Panc1 (cell line): ENCODE measurements around the gene PLAAT5. TPM values are rescaled to one million over a fixed set of nuclear protein-coding genes. Genes with fewer than 3 reads are reported as not detected.

Experiments used
- ATAC-seq: fragments of 200-7000 bp; cut with Tn5 transposase; 2 replicates; pipeline ENCODE4 v1.9.1; 2020; ENCODE audit warnings: mild to moderate bottlenecking, moderate library complexity
- BruUV-seq: library from RNA; stranded (reverse); fragments of 400-500 nt; replicated peaks from 2 replicates; lab custom pipeline; 2021; lab: Mats Ljungman, UMichigan
- CTCF ChIA-PET: fragments of 300-600 bp; sonication (Branson Sonifier 250); formaldehyde crosslinking; loops from one replicate; lab custom pipeline; 2022; ENCODE audit warnings: antibody characterized with exemption; lab: Charles Lee
- POLR2A ChIA-PET: fragments of 300-600 bp; sonication (Branson Sonifier 250); formaldehyde crosslinking; loops from one replicate; lab custom pipeline; 2022; ENCODE audit warnings: antibody characterized with exemption; lab: Charles Lee
- DNase-seq: peaks from one replicate; pipeline ENCODE4 v3.0.0-alpha.2; 2010; ENCODE audit warnings: low read depth, low spot score
- H3K27ac ChIP-seq: 2 replicates; pipeline ENCODE4 v1.5.1; 2011; ENCODE audit warnings: mild to moderate bottlenecking, low read length, inconsistent platforms
- H3K27me3 ChIP-seq: fragments of 200-500 bp; sonication (Bioruptor generic); 2 replicates; pipeline ENCODE4 v1.6.0; 2014; ENCODE audit warnings: low read length, inconsistent platforms; ENCODE audit not compliant: control insufficient read depth, insufficient read depth
- H3K36me3 ChIP-seq: fragments of 200-500 bp; sonication (Bioruptor generic); 2 replicates; pipeline ENCODE4 v1.5.1; 2014; ENCODE audit warnings: inconsistent platforms, mild to moderate bottlenecking, low read length, moderate library complexity; ENCODE audit not compliant: control insufficient read depth, insufficient read depth
- H3K4me1 ChIP-seq: 2 replicates; pipeline ENCODE4 v1.5.1; 2011; ENCODE audit warnings: inconsistent platforms, mild to moderate bottlenecking, low read length, moderate library complexity; ENCODE audit not compliant: control insufficient read depth, insufficient read depth
- H3K4me3 ChIP-seq, 2 experiments: 2 replicates each; pipeline ENCODE4 v1.5.1; 2011 to 2012; ENCODE audit warnings: low read depth in 2 of 2, low read length in 2 of 2, mild to moderate bottlenecking in 2 of 2, inconsistent platforms in 1 of 2, moderate library complexity in 1 of 2
- H3K9me3 ChIP-seq: fragments of 200-500 bp; sonication (Bioruptor generic); 2 replicates; pipeline ENCODE4 v1.5.1; 2014; ENCODE audit warnings: low read depth, mild to moderate bottlenecking, inconsistent platforms, low read length, moderate library complexity; ENCODE audit not compliant: control insufficient read depth, insufficient read depth
- POLR2AphosphoS5 ChIP-seq: IDR thresholded peaks from 2 replicates; pipeline ENCODE4 v1.6.1; 2012; ENCODE audit warnings: mild to moderate bottlenecking, low read depth, low read length, moderate library complexity
- SIN3A ChIP-seq: IDR thresholded peaks from 2 replicates; pipeline ENCODE4 v1.6.1; 2012; ENCODE audit warnings: low read depth, mild to moderate bottlenecking, low read length, moderate library complexity, borderline replicate concordance; ENCODE audit not compliant: insufficient read depth
- TCF7L2 ChIP-seq: IDR thresholded peaks from 2 replicates; pipeline ENCODE4 v1.6.1; 2011; ENCODE audit warnings: mild to moderate bottlenecking, low read depth, low read length, inconsistent platforms
- in situ Hi-C: cut with HindIII; loops from 2 replicates; pipeline ENCODE4 v1.10.0; 2016; ENCODE audit warnings: low sequenced_read_pairs, low pct_unique_long_range_greater_than_20kb
- intact Hi-C: fragments of 100-400 bp; cut with micrococcal nuclease; formaldehyde crosslinking; loops from one replicate; pipeline ENCODE4 v1.10.0; 2022; ENCODE audit not compliant: unreplicated experiment
- total RNA-seq: library from RNA; stranded (reverse); gene quantifications from one replicate; pipeline ENCODE4 v1.2.1, GENCODE V29; 2021; ENCODE audit not compliant: unreplicated experiment
- TF ChIP-seq, protein P1 (sequence below): fragments of 450-650 bp; IDR thresholded peaks from 2 replicates; pipeline ENCODE4 v1.5.1; 2017; ENCODE audit warnings: mild to moderate bottlenecking
- TF ChIP-seq, protein P2 (sequence below), 2 experiments: IDR thresholded peaks; 2 replicates each; pipeline ENCODE4 v1.6.1; 2011 to 2012; ENCODE audit warnings: low read depth in 2 of 2, control low read depth in 1 of 2, low read length in 1 of 2, mild to moderate bottlenecking in 1 of 2, moderate library complexity in 1 of 2; ENCODE audit not compliant: insufficient read depth in 1 of 2

The PLAAT5 gene
- total RNA-seq, 1 experiment from 2014 or later: not detected

DNA sequence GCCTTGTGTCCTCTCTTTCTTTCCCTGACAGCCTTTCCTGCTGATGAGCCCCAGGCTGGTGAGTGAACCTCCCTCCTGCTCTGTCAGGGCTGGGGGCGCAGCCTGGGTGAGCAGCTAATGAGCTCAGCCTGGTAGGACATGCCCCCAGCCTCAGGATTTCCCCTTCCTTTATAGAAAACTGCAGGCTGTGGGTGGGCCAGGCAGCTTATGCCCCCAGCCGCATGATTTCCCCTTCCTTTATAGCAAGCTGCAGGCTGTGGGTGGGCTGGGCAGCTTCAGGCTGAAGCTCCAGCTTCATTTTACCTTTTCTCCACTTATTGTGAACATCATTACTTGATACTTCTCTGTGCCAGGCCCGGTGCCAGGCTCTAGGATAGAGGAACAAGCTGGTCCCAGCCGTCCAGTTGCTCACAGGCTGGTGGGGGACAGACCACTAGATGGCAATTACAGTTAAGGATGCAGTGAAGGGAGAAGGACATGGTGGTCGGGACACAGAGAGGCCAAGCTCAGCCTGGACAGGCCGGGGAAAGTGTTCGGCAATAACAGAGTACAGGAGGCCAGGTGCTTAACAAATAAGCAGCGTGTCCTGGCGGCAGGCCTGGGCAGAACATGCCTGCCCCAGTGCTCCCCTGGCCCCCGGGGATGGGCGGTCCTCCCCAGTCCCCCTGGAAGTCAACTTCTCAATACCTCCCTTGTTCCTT, 20.2 kb upstream of the PLAAT5 start:
- intact Hi-C loops (no loop called here), in situ Hi-C loops (no loop called here)
- Histone ChIP-seq H3K4me1 (no peaks in the 10 kb centered on the region), H3K27me3 (no peaks in the 10 kb centered on the region), H3K9me3 (no peaks in the 10 kb centered on the region), H3K36me3 (no peaks in the 10 kb centered on the region), H3K27ac (no peak overlapping the region), H3K4me3 (no peak overlapping the region)
- no TSS peak for BruUV-seq
- ChIA-PET CTCF (no interaction called here), POLR2A (no interaction called here)
- no peak for DNase-seq
- no peak for ATAC-seq
- TF ChIP-seq, protein P1, sequence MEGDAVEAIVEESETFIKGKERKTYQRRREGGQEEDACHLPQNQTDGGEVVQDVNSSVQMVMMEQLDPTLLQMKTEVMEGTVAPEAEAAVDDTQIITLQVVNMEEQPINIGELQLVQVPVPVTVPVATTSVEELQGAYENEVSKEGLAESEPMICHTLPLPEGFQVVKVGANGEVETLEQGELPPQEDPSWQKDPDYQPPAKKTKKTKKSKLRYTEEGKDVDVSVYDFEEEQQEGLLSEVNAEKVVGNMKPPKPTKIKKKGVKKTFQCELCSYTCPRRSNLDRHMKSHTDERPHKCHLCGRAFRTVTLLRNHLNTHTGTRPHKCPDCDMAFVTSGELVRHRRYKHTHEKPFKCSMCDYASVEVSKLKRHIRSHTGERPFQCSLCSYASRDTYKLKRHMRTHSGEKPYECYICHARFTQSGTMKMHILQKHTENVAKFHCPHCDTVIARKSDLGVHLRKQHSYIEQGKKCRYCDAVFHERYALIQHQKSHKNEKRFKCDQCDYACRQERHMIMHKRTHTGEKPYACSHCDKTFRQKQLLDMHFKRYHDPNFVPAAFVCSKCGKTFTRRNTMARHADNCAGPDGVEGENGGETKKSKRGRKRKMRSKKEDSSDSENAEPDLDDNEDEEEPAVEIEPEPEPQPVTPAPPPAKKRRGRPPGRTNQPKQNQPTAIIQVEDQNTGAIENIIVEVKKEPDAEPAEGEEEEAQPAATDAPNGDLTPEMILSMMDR: no peak
- TF ChIP-seq SIN3A: no peak
- TF ChIP-seq, protein P2, sequence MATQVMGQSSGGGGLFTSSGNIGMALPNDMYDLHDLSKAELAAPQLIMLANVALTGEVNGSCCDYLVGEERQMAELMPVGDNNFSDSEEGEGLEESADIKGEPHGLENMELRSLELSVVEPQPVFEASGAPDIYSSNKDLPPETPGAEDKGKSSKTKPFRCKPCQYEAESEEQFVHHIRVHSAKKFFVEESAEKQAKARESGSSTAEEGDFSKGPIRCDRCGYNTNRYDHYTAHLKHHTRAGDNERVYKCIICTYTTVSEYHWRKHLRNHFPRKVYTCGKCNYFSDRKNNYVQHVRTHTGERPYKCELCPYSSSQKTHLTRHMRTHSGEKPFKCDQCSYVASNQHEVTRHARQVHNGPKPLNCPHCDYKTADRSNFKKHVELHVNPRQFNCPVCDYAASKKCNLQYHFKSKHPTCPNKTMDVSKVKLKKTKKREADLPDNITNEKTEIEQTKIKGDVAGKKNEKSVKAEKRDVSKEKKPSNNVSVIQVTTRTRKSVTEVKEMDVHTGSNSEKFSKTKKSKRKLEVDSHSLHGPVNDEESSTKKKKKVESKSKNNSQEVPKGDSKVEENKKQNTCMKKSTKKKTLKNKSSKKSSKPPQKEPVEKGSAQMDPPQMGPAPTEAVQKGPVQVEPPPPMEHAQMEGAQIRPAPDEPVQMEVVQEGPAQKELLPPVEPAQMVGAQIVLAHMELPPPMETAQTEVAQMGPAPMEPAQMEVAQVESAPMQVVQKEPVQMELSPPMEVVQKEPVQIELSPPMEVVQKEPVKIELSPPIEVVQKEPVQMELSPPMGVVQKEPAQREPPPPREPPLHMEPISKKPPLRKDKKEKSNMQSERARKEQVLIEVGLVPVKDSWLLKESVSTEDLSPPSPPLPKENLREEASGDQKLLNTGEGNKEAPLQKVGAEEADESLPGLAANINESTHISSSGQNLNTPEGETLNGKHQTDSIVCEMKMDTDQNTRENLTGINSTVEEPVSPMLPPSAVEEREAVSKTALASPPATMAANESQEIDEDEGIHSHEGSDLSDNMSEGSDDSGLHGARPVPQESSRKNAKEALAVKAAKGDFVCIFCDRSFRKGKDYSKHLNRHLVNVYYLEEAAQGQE (IDR thresholded peaks at IDR 0.05; ENCODE audit: insufficient read depth in 1 of 2, low read depth in 2 of 2, low read length in 1 of 2): no peak
- no peak for TF ChIP-seq TCF7L2
- no peak for TF ChIP-seq POLR2AphosphoS5

DNA sequence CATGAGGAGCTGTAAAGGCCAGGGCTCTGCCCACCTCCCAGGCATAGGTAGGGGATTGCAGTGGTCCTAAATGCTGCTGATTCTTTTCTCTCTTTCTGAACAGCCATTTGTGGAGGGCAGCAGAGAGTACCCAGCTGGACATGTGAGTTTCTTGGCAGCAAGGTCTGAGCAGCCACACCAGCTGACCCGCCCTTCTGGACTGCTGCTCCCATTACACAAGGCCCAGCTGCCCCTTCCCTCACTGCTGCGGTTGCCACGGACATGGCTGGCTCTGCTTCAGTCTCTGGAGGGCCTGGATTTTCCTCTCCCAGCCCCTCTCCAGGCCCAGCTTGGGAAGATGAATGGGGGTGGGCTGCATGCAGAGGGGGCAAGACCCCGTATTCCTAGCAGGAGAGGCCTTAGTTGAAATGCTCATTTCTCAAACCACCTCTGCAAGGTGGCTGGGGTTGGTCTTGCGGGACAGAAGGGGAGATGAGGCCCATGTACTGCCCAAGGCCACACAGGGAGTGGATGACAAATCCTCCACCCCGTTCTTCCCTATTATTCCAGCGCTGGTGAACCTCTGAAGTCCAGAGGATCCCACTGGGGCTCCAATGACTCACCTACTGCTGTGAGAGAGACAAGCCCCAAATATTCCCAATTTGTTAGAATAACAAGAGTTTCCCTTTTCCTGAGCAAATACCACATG, 19.5 kb upstream of the PLAAT5 start:
- Histone ChIP-seq H3K36me3 (no peaks in the 10 kb centered on the region), H3K9me3 (no peaks in the 10 kb centered on the region), H3K27ac (no peak overlapping the region), H3K27me3 (no peaks in the 10 kb centered on the region), H3K4me1 (no peaks in the 10 kb centered on the region), H3K4me3 (no peak overlapping the region)
- ATAC-seq (no peak), DNase-seq (no peak)
- TF ChIP-seq, protein P1: no peak
- TF ChIP-seq TCF7L2 (no peak), POLR2AphosphoS5 (no peak), SIN3A (no peak)
- TF ChIP-seq, protein P2 (IDR thresholded peaks at IDR 0.05; ENCODE audit: insufficient read depth in 1 of 2, low read depth in 2 of 2, low read length in 1 of 2): no peak
- no TSS peak for BruUV-seq
- CTCF ChIA-PET: no interaction called here
- intact Hi-C loops (no loop called here), in situ Hi-C loops (no loop called here)
- POLR2A ChIA-PET: no interaction called here
